Liver (tissue), 9 donors: ENCODE data around the gene MAP3K13. TPM values are rescaled to one million over a fixed set of nuclear protein-coding genes. Genes with fewer than 3 reads are reported as not detected.

Experiments
- DNase-seq: peaks from one replicate; pipeline ENCODE4 v3.0.0-alpha.2; 2017; ENCODE audit warnings: low spot score
- H3K27ac ChIP-seq, 2 donors: one replicate each; pipeline ENCODE4 v1.7.0; 2013; ENCODE audit warnings: inconsistent platforms in 2 of 2, low read length in 2 of 2, control low read depth in 1 of 2, low read depth in 1 of 2, mild to moderate bottlenecking in 1 of 2
- H3K27me3 ChIP-seq, 4 donors: one replicate each; pipeline versions ENCODE4 v1.6.1 to v1.7.0; 2013; ENCODE audit warnings: low read length in 3 of 4, inconsistent platforms in 1 of 4, mild to moderate bottlenecking in 1 of 4, moderate library complexity in 1 of 4; ENCODE audit not compliant: control insufficient read depth in 4 of 4, insufficient read depth in 4 of 4
- H3K36me3 ChIP-seq, 4 donors: one replicate each; pipeline versions ENCODE4 v1.6.1 to v1.7.0; 2013; ENCODE audit warnings: low read length in 3 of 4, mild to moderate bottlenecking in 3 of 4, low read depth in 1 of 4, moderate library complexity in 1 of 4; ENCODE audit not compliant: control insufficient read depth in 4 of 4, insufficient read depth in 3 of 4
- H3K4me1 ChIP-seq, 4 donors: one replicate each; pipeline versions ENCODE4 v1.6.1 to v1.7.0; 2013; ENCODE audit warnings: low read length in 3 of 4, mild to moderate bottlenecking in 3 of 4, moderate library complexity in 1 of 4; ENCODE audit not compliant: control insufficient read depth in 4 of 4, insufficient read depth in 4 of 4
- H3K4me3 ChIP-seq, 3 donors: one replicate each; pipeline versions ENCODE4 v1.6.1 to v1.7.0; 2013; ENCODE audit warnings: low read length in 3 of 3, control low read depth in 1 of 3, low read depth in 1 of 3, mild to moderate bottlenecking in 1 of 3
- H3K9ac ChIP-seq, 2 donors: one replicate each; pipeline ENCODE4 v1.7.0; 2013; ENCODE audit warnings: low read length in 2 of 2, mild to moderate bottlenecking in 2 of 2, moderate library complexity in 2 of 2, control low read depth in 1 of 2, low read depth in 1 of 2
- H3K9me3 ChIP-seq, 4 donors: one replicate each; pipeline versions ENCODE4 v1.6.1 to v1.7.0; 2013; ENCODE audit warnings: low read length in 3 of 4; ENCODE audit not compliant: control insufficient read depth in 4 of 4
- EGR1 ChIP-seq, 2 donors: IDR thresholded peaks; 2 replicates each; pipeline ENCODE4 v1.6.1; 2016 to 2018; ENCODE audit warnings: antibody characterized with exemption in 2 of 2, low read depth in 2 of 2
- FOXA1 ChIP-seq: IDR thresholded peaks from 2 replicates; pipeline ENCODE4 v1.6.1; 2016; ENCODE audit warnings: antibody characterized with exemption
- FOXA2 ChIP-seq: IDR thresholded peaks from 2 replicates; pipeline ENCODE4 v1.6.1; 2016; ENCODE audit warnings: antibody characterized with exemption
- GABPA ChIP-seq, 2 donors: IDR thresholded peaks in 1 of 2; conservative IDR thresholded peaks in 1 of 2; 2 replicates each; pipeline ENCODE4 v1.6.1; 2016; ENCODE audit warnings: antibody characterized with exemption in 2 of 2, mild to moderate bottlenecking in 1 of 2, moderate library complexity in 1 of 2
- HNF4A ChIP-seq, 2 donors: conservative IDR thresholded peaks; 2 replicates each; pipeline ENCODE4 v1.6.1; 2016; ENCODE audit warnings: antibody characterized with exemption in 2 of 2, mild to moderate bottlenecking in 2 of 2
- HNF4G ChIP-seq: IDR thresholded peaks from 2 replicates; pipeline ENCODE4 v1.6.1; 2016; ENCODE audit warnings: antibody characterized with exemption
- JUND ChIP-seq, 2 donors: IDR thresholded peaks; 2 replicates each; pipeline ENCODE4 v1.6.1; 2016; ENCODE audit warnings: antibody characterized with exemption in 2 of 2
- MAX ChIP-seq: IDR thresholded peaks from 2 replicates; pipeline ENCODE4 v1.6.1; 2016; ENCODE audit warnings: antibody characterized with exemption
- RAD21 ChIP-seq, 2 donors: IDR thresholded peaks; 2 replicates each; pipeline ENCODE4 v1.6.1; 2016; ENCODE audit warnings: antibody characterized with exemption in 2 of 2, mild to moderate bottlenecking in 2 of 2
- REST ChIP-seq: IDR thresholded peaks from 2 replicates; pipeline ENCODE4 v1.6.1; 2016; ENCODE audit warnings: antibody characterized with exemption, mild to moderate bottlenecking
- RXRA ChIP-seq, 2 donors: IDR thresholded peaks; 2 replicates each; pipeline ENCODE4 v1.6.1; 2017 to 2018; ENCODE audit warnings: antibody characterized with exemption in 2 of 2, mild to moderate bottlenecking in 1 of 2
- SP1 ChIP-seq: IDR thresholded peaks from 2 replicates; pipeline ENCODE4 v1.6.1; 2018; ENCODE audit warnings: antibody characterized with exemption, mild to moderate bottlenecking
- TAF1 ChIP-seq: conservative IDR thresholded peaks from 2 replicates; pipeline ENCODE4 v1.6.1; 2016; ENCODE audit warnings: antibody characterized with exemption, mild to moderate bottlenecking
- WGBS: extraction: QIAGEN DNeasy Blood & Tissue Kit; methylation state at CpG from one replicate; pipeline ENCODE4 v1.1.7; 2013; 5-methylcytosine and 5-hydroxymethylcytosine counted together
- polyA plus RNA-seq, 2 donors: library from polyadenylated mRNA; stranded (reverse) in 1 of 2; unstranded in 1 of 2; fragments of 200-250 nt in 1 of 2; fragments of >200 nt in 1 of 2; fragmentation: Nextera tagmentation in 1 of 2; extraction: Ambion mirVana in 1 of 2; gene quantifications; one replicate each; pipeline versions ENCODE4 v1.2.1 to v1.2.3, GENCODE V29; 2013 to 2015
- total RNA-seq, 2 donors: library from RNA; depleted of rRNA; stranded (reverse); fragments of >200 nt; gene quantifications; one replicate each; pipeline ENCODE4 v1.2.3, GENCODE V29; 2014
- donor health status: healthy.
- donor health status: healthy.
- donor health status: healthy.
- donor health status: healthy.
- donor health status: healthy.

The MAP3K13 gene
- total RNA-seq, result 10 to 100 TPM; 17.7 to 35.3 TPM
- 10 to 100 TPM; 11.3 to 38.1 TPM for polyA plus RNA-seq

- Histone ChIP-seq H3K27ac (peak within 1 kb of the TSS; percentile 62 to 71), H3K9me3 (no peaks in the 10 kb centered on the region), H3K27me3 (no peaks in the 10 kb centered on the region), H3K9ac (no peak within 1 kb of the TSS), H3K4me3 (peak within 1 kb of the TSS in 1 of 3 donors; percentile 38), H3K36me3 (no peaks in the 10 kb centered on the region), H3K4me1 (peaks cover 4 to 33% (median 17%) of the 10 kb centered on the region in 4 donors)
- WGBS, result 48% methylated on average over 17 of the region's 17 CpGs
- TF ChIP-seq SP1, result peak; percentile 34
- peak in 1 of 2 donors; percentile 16 for TF ChIP-seq RAD21 (IDR thresholded peaks at IDR 0.05)
- no peak for TF ChIP-seq TAF1
- DNase-seq, result peak; percentile 49
Observed at GRCh38 chr3:185362850-185363661, at the start of gene MAP3K13. Gene MAP3K13, plus strand, starts transcription at chr3:185363136. Its CDS starts 65,446 bp downstream, at chr3:185428582.

- no peak for DNase-seq
- 43% methylated on average over 3 of the region's 3 CpGs for WGBS
- Histone ChIP-seq H3K4me3 (no peak overlapping the region), H3K9me3 (no peaks in the 10 kb centered on the region), H3K4me1 (peaks cover 5 to 44% (median 25%) of the 10 kb centered on the region in 4 donors), H3K27me3 (no peaks in the 10 kb centered on the region), H3K36me3 (no peaks in the 10 kb centered on the region), H3K9ac (no peak overlapping the region), H3K27ac (peak overlapping the region; percentile 6 to 27)
- TF ChIP-seq RAD21 (IDR thresholded peaks at IDR 0.05) (peak in 1 of 2 donors; percentile 13), HNF4G (peak; percentile 44), JUND (IDR thresholded peaks at IDR 0.05) (peak; percentile 15 to 46), GABPA (IDR thresholded peaks at IDR 0.05 in 1 of 2, conservative IDR thresholded peaks at IDR 0.05 in 1 of 2) (no peak), FOXA2 (no peak), EGR1 (IDR thresholded peaks at IDR 0.05; ENCODE audit: low read depth in 2 of 2) (no peak), RXRA (IDR thresholded peaks at IDR 0.05) (peak; percentile 83 to 91), SP1 (peak; percentile 82), FOXA1 (no peak), MAX (no peak), HNF4A (conservative IDR thresholded peaks at IDR 0.05) (peak; percentile 75 to 79), REST (no peak)
Observed at GRCh38 chr3:185313693-185314246, 49.2 kb upstream of the MAP3K13 start.
